A549 treated with DMSO at 1 μM for 4 hours (cell line): ENCODE data around the gene SPRYD7. TPM values are rescaled to one million over a fixed set of nuclear protein-coding genes. Genes with fewer than 3 reads are reported as not detected.

ENCODE experiments used
- total RNA-seq: library from RNA; stranded (reverse); fragments of 200-300 nt; extraction: Qiagen RNA extraction; gene quantifications from 5 replicates; pipeline ENCODE4 v1.2.3, GENCODE V29; 2022; ENCODE audit warnings: low read depth

Gene SPRYD7
- 7.9 to 9.6 TPM (median 9.2 TPM) in 5 replicates for total RNA-seq

GRCh38 chr13:49936075-49936967 is at the start of gene SPRYD7:
Gene SPRYD7, minus strand, starts transcription at chr13:49936340. Its CDS starts 105 bp downstream, at chr13:49936235.

Other genes with a start within 250 kb of the SPRYD7 start
- gene EBPL, start 244.9 kb downstream of the SPRYD7 start, total RNA-seq, result 36.6 to 74.4 TPM (median 66.3 TPM) in 5 replicates
- 23.8 to 30.7 TPM (median 28.8 TPM) in 5 replicates for gene KPNA3, start 143.7 kb downstream of the SPRYD7 start, total RNA-seq
- gene TRIM13, start 60.7 kb upstream of the SPRYD7 start, total RNA-seq, result 12.3 to 15.5 TPM (median 14.0 TPM) in 5 replicates
- gene KCNRG, start 79.1 kb upstream of the SPRYD7 start, total RNA-seq, result 0.23 to 0.69 TPM (median 0.42 TPM) in 5 replicates